GM19438 (cell line): Measurements from ENCODE around the gene MTHFR.

Experiments
- ATAC-seq: cut with Tn5 transposase; IDR thresholded peaks from one replicate; pipeline ENCODE4 v1.9.1; 2021; ENCODE audit warnings: low read depth; ENCODE audit not compliant: unreplicated experiment

The MTHFR gene

GRCh38 chr1:11736746-11737639, 68.8 kb downstream of the MTHFR start:
- ATAC-seq = no peak

- ATAC-seq = peak; percentile 68
These were observed 69.7 kb downstream of the MTHFR start, which contains the start of gene AGTRAP for GRCh38 chr1:11735854-11736745. Gene AGTRAP (plus strand): TSS chr1:11736136. CDS start chr1:11736209, 73 bp downstream.
